MM.1S (cell line): ENCODE measurements around the gene CCL20.
"Not testable (repeated sequence)": the region's sequence is repeated elsewhere in the genome, so short reads cannot be mapped to it uniquely, and the experiment has no call there.

Experiments used
- DNase-seq: peaks from one replicate; pipeline ENCODE4 v3.0.0-alpha.2; 2015
- H2AFZ ChIP-seq: fragments of 300-600 bp; sonication (generic); 2 replicates; pipeline ENCODE4 v1.6.0; 2016; ENCODE audit warnings: antibody characterized with exemption, low read length
- H3F3A ChIP-seq: fragments of 300-600 bp; sonication (generic); 2 replicates; pipeline ENCODE4 v1.6.1; 2016; ENCODE audit warnings: mild to moderate bottlenecking, antibody characterized with exemption, low read length, moderate library complexity, mixed read lengths; ENCODE audit not compliant: insufficient read depth
- H3K27ac ChIP-seq: fragments of 300-600 bp; sonication (generic); 2 replicates; pipeline ENCODE4 v1.5.1; 2016; ENCODE audit warnings: mild to moderate bottlenecking, low read length
- H3K27me3 ChIP-seq: fragments of 300-600 bp; sonication (generic); replicated peaks from 2 replicates; pipeline ENCODE4 v1.6.0; 2016; ENCODE audit warnings: low read length; ENCODE audit not compliant: insufficient read depth
- H3K36me3 ChIP-seq: fragments of 300-600 bp; sonication (generic); replicated peaks from 2 replicates; pipeline ENCODE4 v1.6.1; 2016; ENCODE audit warnings: mild to moderate bottlenecking, low read length, mixed read lengths; ENCODE audit not compliant: insufficient read depth
- H3K4me1 ChIP-seq: fragments of 300-600 bp; sonication (generic); 2 replicates; pipeline ENCODE4 v1.6.1; 2016; ENCODE audit warnings: low read length, mixed read lengths
- H3K4me2 ChIP-seq: fragments of 300-600 bp; sonication (generic); 2 replicates; pipeline ENCODE4 v1.6.0; 2016; ENCODE audit warnings: low read depth, low read length
- H3K4me3 ChIP-seq: fragments of 300-600 bp; sonication (generic); 2 replicates; pipeline ENCODE4 v1.5.1; 2016; ENCODE audit warnings: low read length, mixed read lengths
- H3K79me2 ChIP-seq: fragments of 300-600 bp; sonication (generic); 2 replicates; pipeline ENCODE4 v1.6.1; 2016; ENCODE audit warnings: mixed run types, low read length, mixed read lengths
- H3K9ac ChIP-seq: fragments of 300-600 bp; sonication (generic); 2 replicates; pipeline ENCODE4 v1.6.1; 2016; ENCODE audit warnings: low read length, mixed read lengths
- H3K9me2 ChIP-seq: fragments of 300-600 bp; sonication (generic); replicated peaks from 2 replicates; pipeline ENCODE4 v1.6.1; 2016; ENCODE audit warnings: mild to moderate bottlenecking, low read length, mixed read lengths; ENCODE audit not compliant: insufficient read depth
- H3K9me3 ChIP-seq: fragments of 300-600 bp; sonication (generic); replicated peaks from 2 replicates; pipeline ENCODE4 v1.6.1; 2016; ENCODE audit warnings: mild to moderate bottlenecking, low read length, mixed read lengths; ENCODE audit not compliant: insufficient read depth
- H4K20me1 ChIP-seq: fragments of 300-600 bp; sonication (generic); 2 replicates; pipeline ENCODE4 v1.6.1; 2016; ENCODE audit warnings: mild to moderate bottlenecking, low read length, moderate library complexity, mixed read lengths; ENCODE audit not compliant: insufficient read depth
- CTCF ChIP-seq: fragments of 300-600 bp; sonication (generic); IDR thresholded peaks from 2 replicates; pipeline ENCODE4 v1.5.1; 2016; ENCODE audit warnings: antibody characterized with exemption, low read length, mixed read lengths
- EZH2 ChIP-seq: fragments of 300-600 bp; sonication (generic); optimal IDR thresholded peaks from 2 replicates; pipeline ENCODE3; 2017; ENCODE audit warnings: low read depth, mild to moderate bottlenecking, antibody characterized with exemption, low read length, mixed read lengths
- EZH2phosphoT487 ChIP-seq: fragments of 300-600 bp; sonication (generic); IDR thresholded peaks from 2 replicates; pipeline ENCODE4 v1.6.1; 2018; ENCODE audit warnings: antibody characterized with exemption, low read length

CCL20 gene

GRCh38 chr2:227793148-227793712 lies 20.4 kb upstream of the CCL20 start:
- H3K4me1 ChIP-seq, result peaks cover 8% of the 10 kb centered on the region; the same call in 1 of the 2 replicates
- DNase-seq, result no peak
- no peak overlapping the region for H3K4me3 ChIP-seq
- no peaks in the 10 kb centered on the region for H3K79me2 ChIP-seq
- no peak overlapping the region for H3K27ac ChIP-seq
- H3K9me2 ChIP-seq, result no peaks in the 10 kb centered on the region
- no peaks in the 10 kb centered on the region for H4K20me1 ChIP-seq
- no peaks in the 10 kb centered on the region for H3F3A ChIP-seq
- no peaks in the 10 kb centered on the region for H3K9me3 ChIP-seq
- no peaks in the 10 kb centered on the region for H3K36me3 ChIP-seq
- H2AFZ ChIP-seq, result no peak overlapping the region
- H3K9ac ChIP-seq, result no peak overlapping the region
- no peak for TF ChIP-seq CTCF
- H3K4me2 ChIP-seq, result no peak overlapping the region
- H3K27me3 ChIP-seq, result no peaks in the 10 kb centered on the region

GRCh38 chr2:227796045-227796711 lies 17.5 kb upstream of the CCL20 start:
- no peak overlapping the region for H3K9ac ChIP-seq
- H3K4me3 ChIP-seq, result no peak overlapping the region
- H3K9me2 ChIP-seq, result no peaks in the 10 kb centered on the region
- H3K4me1 ChIP-seq, result no peaks in the 10 kb centered on the region
- no peaks in the 10 kb centered on the region for H3F3A ChIP-seq
- DNase-seq, result no peak
- no peak overlapping the region for H2AFZ ChIP-seq
- no peaks in the 10 kb centered on the region for H3K36me3 ChIP-seq
- H4K20me1 ChIP-seq, result no peaks in the 10 kb centered on the region
- no peaks in the 10 kb centered on the region for H3K9me3 ChIP-seq
- H3K27me3 ChIP-seq, result no peaks in the 10 kb centered on the region
- H3K4me2 ChIP-seq, result no peak overlapping the region
- no peak overlapping the region for H3K27ac ChIP-seq
- H3K79me2 ChIP-seq, result no peaks in the 10 kb centered on the region
- no peak for TF ChIP-seq EZH2
- TF ChIP-seq CTCF, result no peak
- no peak for TF ChIP-seq EZH2phosphoT487

- not testable (repeated sequence) for H3K9me2 ChIP-seq
Observed at GRCh38 chr2:227796768-227797167, 16.9 kb upstream of the CCL20 start.

GRCh38 chr2:227799202-227799601 lies 14.4 kb upstream of the CCL20 start:
- no peaks in the 10 kb centered on the region for H3K9me2 ChIP-seq
- no peak overlapping the region for H3K27ac ChIP-seq
- no peaks in the 10 kb centered on the region for H4K20me1 ChIP-seq
- no peak overlapping the region for H3K9ac ChIP-seq
- no peaks in the 10 kb centered on the region for H3F3A ChIP-seq
- no peak for TF ChIP-seq EZH2
- TF ChIP-seq EZH2phosphoT487, result no peak
- TF ChIP-seq CTCF, result no peak
- H3K9me3 ChIP-seq, result no peaks in the 10 kb centered on the region
- DNase-seq, result no peak
- H3K36me3 ChIP-seq, result no peaks in the 10 kb centered on the region
- no peaks in the 10 kb centered on the region for H3K79me2 ChIP-seq
- no peaks in the 10 kb centered on the region for H3K4me1 ChIP-seq
- H3K27me3 ChIP-seq, result no peaks in the 10 kb centered on the region
- no peak overlapping the region for H3K4me2 ChIP-seq
- H3K4me3 ChIP-seq, result no peak overlapping the region
- no peak overlapping the region for H2AFZ ChIP-seq

More at GRCh38 chr2:227796768-227797167, 16.9 kb upstream of the CCL20 start:
- H3K4me1 ChIP-seq, H4K20me1 ChIP-seq, H3K27me3 ChIP-seq, H3K9me3 ChIP-seq, H2AFZ ChIP-seq, H3K36me3 ChIP-seq, H3K4me3 ChIP-seq, H3K9ac ChIP-seq, H3F3A ChIP-seq, H3K27ac ChIP-seq, H3K79me2 ChIP-seq, H3K4me2 ChIP-seq, DNase-seq: not testable (repeated sequence)
